Stimulated activated CD4-positive, alpha-beta T cell treated with anti-CD3 and anti-CD28 coated beads, Interleukin-2, amount 100 ng/mL, for 48 hours (primary cell): ENCODE measurements around the gene DNAI4.
"Not testable (repeated sequence)": the region's sequence is repeated elsewhere in the genome, so short reads cannot be mapped to it uniquely, and the experiment has no call there.

Experiments used
- DNase-seq, 2 donors: peaks; one replicate each; pipeline ENCODE4 v3.0.0-alpha.2; 2020

DNAI4 gene

GRCh38 chr1:66929146-66929688 lies 4.6 kb upstream of the DNAI4 start:
- DNase-seq, result no peak

DNA sequence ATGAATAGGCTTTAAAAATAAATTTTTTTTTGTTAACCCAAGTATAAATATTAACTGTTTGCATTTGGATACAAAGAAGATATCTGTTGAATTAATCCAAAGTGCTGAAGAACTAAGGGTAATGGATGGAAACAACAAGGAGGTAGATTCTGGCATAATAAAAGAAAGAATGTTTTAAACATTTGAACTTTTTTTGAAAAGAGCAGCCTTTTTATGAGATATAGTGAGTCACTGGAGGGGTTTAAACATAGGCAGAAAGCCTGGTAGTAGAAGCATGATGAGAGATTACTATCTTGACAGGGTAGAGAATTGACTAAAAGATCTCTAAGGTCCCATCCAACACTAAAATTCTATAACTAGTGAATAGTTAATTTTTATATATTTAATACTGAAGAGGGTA lies 2.9 kb upstream of the DNAI4 start:
- DNase-seq, result no peak

DNA sequence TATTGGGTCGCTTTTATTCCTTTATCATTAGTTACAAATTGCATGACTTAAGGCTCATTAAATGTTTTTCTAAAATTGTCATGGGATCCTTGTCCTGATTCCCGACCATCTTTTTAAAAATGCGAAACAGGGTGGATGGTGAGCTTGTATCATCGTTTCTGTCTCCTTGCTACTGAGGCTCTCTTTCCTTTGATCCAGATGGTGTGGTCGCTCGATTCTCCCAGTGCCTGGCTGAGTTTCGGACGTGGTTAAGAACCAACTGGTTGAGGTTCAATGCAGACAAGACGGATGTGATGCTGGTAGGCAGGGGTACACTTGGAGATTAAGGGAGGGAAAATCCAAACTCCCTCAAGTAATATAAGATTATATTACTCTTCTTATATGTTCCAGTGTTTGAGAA lies 1.3 kb upstream of the DNAI4 start:
- no peak for DNase-seq

DNA sequence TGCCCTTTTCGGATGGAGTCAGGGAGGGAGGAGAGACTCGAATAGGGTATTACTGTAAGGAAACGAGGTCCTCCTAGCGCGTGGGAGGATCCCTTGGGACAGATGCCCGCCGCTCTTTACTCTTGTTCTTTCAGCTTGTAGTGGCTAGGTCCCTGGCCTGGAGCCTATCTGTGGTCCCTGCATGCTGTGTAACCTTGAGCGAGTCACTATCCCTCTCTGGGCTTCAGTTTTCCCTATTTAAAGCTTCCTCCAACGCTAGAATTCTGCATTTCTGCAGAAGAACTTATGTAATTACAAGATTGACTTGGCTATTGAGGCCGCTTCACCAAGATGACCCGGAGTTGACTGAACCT lies 878 bp upstream of the DNAI4 start:
- DNase-seq, result no peak

GRCh38 chr1:66920543-66920942 lies 4.1 kb downstream of the DNAI4 start:
- DNase-seq, result no peak

DNA sequence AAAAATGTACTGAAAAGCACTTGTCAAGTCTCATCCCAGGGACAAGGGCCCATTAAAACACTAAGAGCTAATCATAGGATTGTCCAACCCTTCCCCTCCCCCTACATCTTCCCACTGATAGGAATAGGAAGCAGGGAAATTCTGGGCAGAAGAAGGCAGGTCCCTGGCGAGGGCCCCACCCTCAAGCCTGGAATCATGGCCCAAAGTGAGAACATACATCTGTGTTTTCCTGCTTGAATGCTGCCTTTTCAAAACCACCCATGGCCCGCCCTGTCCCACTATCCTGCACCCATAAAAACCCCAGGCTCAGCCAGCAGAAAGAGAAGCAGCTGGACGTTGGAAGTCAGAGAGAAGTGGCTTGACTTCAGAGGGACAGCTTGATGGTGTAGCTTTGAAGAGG lies 4.8 kb downstream of the DNAI4 start:
- DNase-seq, result no peak

DNA sequence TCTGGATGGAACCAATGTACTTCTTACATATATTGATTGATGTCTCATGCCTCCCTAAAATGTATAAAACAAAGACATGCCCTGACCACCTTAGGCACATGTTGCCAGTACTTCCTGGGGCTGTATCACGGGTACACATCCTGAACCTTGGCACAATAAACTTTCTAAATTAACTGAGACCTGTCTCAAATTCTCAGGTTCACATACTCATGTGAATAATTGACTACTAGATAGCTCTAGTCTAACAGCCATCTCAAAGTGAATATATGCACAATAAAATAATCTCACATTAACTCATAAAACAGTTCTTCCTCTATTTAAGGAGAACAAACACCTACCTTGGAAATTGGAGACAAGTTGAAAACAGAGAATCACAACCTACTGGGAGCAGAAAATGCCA lies 5.6 kb downstream of the DNAI4 start:
- DNase-seq, result no peak

- DNase-seq, result no peak
These were observed 7.2 kb downstream of the DNAI4 start for GRCh38 chr1:66917476-66917875.

GRCh38 chr1:66916320-66916719 lies 8.3 kb downstream of the DNAI4 start:
- DNase-seq, result no peak

DNA sequence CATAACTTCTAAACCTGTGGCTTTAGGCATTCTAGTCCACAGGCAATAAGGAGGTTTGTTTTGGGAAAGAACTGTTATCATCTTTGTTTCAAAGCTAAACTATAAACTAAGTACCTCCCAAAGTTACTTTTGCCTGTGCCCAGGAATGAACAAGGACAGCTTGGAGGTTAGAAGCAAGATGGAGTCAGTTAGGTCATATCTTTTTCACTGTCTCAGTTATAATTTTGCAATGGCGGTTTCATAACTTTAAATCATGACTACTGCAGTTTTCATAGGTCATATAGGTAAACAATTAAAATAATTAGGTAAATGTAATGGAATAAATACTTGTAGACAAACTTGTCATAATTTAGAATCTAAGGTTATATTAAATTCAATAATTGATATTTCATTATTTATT lies 9.5 kb downstream of the DNAI4 start:
- DNase-seq, result not testable (repeated sequence)

DNA sequence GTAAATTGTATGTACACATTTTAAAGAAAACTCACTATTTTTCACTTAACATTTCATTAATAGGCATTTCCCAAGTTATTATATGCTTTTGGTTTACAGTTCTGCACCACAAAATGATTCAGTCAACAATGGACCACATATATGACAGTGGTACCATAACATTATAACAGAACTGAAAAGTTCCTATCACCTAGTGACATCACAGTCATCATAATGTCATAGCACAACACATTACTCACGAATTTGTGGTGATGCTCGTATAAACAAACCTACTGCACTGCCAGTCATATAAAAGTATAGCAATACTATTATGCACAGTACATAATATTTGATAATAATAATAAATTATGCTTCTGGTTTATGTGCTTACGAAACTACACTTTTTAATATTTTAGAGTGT lies 30.9 kb downstream of the DNAI4 start:
- no peak for DNase-seq

GRCh38 chr1:66890621-66891020 lies 34.0 kb downstream of the DNAI4 start:
- DNase-seq, result no peak

DNA sequence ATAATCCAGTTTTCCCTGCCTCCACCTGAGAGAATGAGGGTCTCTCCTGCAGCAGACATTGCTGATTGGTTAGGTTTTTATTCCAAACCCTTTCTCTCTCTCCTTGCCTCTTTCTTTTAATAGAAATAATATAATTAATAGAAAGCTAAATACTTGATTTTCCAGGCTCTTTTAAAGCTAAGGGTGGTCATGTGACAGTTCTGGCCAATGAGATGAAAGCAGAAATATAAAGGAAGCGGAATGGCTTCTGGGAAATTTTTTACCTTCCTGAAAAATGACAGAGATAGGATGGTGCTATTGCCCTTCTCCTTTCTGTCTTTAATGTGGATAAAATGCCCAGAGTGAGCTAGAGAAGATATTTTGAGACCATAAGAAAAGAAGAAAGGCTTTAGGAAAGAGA lies 35.6 kb downstream of the DNAI4 start:
- no peak for DNase-seq

DNA sequence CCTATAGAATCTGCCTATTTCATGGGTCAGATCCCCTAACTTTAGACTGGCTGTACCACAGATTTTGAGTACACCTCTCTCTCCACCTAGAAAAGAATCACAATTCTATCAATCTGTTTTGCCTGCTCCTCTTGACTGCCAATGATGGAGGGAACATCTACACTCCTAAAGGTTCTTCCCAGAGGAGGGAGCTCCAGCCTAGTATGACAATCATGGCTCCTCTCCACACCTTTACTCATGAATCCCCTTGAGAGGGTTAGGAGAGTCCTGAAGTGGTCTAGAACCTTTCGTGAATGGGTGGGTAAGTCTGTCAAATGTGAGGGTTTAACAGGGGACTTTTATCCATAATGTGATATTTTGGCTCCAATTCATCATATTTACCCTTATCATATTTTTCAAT lies 48.0 kb downstream of the DNAI4 start:
- no peak for DNase-seq

GRCh38 chr1:66873111-66873510 lies 51.5 kb downstream of the DNAI4 start:
- no peak for DNase-seq

DNA sequence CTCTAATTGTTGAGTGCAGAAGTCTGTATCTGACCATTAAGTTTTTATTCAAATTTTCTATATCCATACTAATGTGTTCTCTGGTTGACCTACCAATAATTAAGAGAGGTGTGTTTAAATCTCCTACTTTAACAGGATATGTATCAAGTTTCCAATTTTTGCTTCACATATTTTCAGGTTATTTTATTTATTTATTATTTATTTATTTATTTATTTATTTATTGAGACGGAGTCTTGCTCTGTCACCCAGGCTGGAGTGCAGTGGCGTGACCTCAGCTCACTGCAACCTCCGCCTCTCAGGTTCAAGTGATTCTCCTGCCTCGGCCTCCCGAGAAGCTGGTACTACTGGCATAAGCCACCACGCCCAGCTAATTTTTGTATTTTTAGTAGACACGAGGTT lies 52.6 kb downstream of the DNAI4 start:
- not testable (repeated sequence) for DNase-seq

DNA sequence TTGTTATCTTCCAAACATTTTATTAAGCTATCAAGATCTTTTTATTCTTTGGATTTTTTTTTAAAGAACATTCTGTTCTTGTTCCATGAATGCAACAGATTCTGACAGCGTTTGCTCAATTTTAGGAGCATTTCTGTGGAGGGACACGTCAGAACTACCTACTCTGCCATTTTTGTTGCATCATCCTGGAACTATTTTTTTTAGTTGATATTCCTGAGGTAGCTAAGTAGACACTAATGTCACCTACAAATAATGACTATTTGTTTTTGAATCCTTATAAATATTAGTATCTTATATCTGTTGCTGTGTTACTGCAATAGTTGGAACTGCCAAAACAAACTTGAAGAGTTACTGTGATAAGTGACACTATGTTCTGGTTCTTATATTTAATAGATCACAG lies 57.2 kb downstream of the DNAI4 start:
- no peak for DNase-seq

GRCh38 chr1:66860529-66860928 lies 64.1 kb downstream of the DNAI4 start:
- no peak for DNase-seq

DNA sequence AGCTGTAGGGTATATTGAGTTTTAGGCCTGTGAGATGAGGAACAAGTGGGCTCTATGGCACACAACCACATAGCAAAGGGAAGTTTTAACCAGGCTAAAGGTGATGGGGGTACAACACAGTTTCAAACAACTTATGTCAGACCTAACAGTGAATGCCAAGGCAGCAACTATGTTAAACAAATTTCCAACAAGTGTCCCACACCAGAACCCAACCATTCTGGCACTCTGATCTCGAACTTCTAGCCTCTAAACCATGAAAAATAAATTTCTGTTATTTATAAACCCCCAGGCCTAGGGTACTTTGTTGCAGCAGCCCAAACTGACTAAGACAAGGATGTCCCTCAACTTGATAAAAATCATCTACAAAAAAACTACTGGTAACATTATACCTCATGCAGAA lies 71.3 kb downstream of the DNAI4 start:
- DNase-seq, result no peak

GRCh38 chr1:66852870-66853269 lies 71.8 kb downstream of the DNAI4 start:
- DNase-seq, result no peak

GRCh38 chr1:66850989-66851388 lies 73.7 kb downstream of the DNAI4 start:
- DNase-seq, result no peak

DNA sequence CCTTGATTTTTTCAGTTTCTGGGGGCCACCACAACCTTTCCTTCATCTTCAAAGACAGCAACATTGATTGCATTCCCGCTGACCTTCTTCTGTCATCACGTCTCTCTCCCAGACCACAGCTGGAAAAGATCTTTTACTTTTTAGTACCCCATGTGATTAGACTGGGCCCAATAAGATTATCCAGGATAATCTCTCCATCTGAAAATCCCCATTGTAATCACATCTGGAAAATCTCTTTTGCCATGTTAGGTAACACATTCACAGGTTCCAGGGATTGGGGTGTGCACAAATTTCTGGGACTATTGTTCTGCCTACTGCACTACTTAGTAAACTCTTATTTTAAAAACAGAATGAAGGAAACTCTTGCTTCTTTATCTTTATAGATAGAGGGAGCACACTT lies 76.5 kb downstream of the DNAI4 start:
- no peak for DNase-seq

DNA sequence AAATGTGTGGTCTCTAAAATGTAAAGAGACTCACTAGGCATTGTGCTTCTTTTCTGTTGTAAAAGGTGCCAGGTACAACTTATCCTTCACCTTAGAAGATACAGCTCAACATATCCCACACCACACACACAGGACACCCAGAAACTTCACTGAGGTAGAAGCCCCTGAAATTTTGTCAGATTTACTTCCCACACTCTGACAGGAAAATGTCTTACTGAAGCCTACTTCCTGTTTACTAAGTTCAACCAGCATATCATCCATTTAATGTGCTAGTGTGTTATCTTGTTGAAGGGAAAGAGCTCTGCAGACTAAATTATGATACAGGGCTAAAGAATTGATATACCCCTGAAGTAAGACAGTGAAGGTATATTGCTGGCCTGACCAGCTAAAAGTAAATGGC lies 83.7 kb downstream of the DNAI4 start:
- no peak for DNase-seq

- no peak for DNase-seq
These were observed 89.7 kb downstream of the DNAI4 start for GRCh38 chr1:66834926-66835325.

DNA sequence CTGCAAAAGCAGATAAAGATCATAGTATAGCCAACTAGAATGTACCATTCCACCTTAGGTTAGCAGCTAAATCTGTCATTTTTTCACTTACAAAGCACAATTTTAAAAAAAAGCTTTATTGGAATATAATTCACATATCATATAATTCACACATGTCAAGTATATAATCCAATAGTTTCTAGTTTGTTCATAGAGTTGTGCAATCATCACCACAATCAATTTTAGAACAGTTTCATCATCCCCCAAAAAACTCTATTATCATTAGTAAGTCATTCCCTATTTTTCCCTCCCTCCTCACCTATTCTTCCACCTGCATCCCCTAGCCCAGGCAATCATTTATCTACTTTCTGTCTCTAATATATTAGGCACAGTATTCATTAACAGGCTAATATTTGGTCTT lies 91.5 kb downstream of the DNAI4 start:
- DNase-seq, result no peak
